ENCODE measurements around the gene UBQLN4.
A peak's percentile ranks its signal among the peaks of the same experiment; 100 is the strongest.
"Not testable (repeated sequence)": the region's sequence is repeated elsewhere in the genome, so short reads cannot be mapped to it uniquely, and the experiment has no call there.

Gene UBQLN4

DNA sequence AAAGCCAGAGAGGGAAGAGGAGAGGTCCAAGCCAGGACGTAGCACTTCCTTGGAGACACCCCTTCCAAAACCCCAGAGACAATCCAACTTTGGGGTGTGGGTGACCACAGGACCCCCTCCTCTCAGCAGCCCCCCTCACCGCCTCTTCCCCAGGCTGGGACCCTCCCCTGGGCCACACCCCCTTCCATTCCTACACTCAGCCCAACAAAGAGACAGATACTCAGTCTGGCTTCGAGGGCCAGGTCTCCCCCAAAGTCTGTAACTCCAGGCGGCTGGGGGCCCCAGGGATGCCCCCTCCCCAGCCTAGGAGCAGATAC is 27.2 kb upstream of the UBQLN4 start:
- DNase-seq, result no peak

DNA sequence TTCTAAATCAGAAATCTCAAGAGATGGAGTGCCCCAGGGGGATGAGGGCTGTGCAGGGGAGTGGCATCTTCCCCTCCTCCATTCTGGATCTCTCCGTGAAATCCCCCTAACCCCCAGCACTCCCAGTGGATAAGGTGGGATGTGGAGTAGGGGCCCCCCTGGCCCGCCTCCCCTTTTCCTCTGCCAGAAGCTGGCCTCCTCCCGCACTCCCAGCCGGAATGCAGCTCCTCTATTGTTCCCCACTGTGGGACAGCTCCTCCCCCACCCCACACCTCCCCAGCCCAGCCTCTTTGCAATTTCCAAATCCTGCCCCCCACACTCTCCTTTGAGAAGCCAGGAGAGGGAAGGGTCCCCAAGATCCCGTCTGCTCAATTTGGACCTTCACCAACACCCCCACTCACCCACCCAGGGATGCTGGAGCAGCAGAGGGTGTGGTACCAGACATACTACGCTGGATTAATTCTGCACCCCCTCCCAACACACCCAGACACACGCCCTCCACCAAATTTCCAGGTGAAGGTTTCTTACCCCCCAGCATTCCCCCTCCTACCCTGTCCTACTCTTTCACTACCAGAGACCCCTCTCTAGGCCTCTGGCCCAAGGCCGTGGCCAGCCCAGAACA is 26.8 kb upstream of the UBQLN4 start:
- DNase-seq, result no peak

DNA sequence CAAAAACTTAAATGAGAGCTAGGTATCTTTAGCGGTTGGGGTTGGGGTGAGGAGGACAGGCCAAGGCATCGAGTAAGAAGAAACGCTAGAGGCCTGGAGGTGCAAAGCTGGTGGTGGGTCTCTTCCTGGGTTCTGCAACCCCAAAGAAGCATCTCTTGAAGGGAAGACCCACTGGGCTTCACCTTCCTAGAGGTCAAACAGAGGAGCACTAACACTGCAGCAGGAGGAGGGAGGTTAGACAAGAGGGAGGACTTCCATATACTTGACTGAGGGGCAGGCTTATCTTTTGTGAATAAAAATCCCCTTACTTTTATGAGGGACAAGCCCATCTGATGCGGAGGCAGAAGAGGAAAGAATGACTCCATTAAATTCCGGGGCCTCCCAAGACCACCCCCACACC is 26.2 kb upstream of the UBQLN4 start:
- no peak for DNase-seq

DNA sequence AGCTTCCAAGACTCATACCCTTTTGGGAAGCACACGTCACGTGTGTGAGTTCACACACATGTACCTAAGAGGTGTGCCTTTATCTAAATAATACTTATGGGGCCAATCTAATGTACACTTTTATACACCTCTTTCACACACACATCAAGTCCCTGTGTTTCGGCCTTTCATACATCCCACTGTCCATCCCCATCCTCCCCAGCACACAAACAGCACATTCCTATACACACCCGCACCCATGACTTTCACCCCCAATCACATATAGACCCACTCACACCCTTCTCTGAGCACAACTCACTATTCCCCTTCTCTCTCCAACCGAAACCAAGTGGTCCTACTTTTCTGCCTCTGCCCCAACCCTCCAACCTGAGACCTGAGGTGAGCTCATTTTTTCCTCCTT is 25.1 kb upstream of the UBQLN4 start:
- DNase-seq, result no peak

DNA sequence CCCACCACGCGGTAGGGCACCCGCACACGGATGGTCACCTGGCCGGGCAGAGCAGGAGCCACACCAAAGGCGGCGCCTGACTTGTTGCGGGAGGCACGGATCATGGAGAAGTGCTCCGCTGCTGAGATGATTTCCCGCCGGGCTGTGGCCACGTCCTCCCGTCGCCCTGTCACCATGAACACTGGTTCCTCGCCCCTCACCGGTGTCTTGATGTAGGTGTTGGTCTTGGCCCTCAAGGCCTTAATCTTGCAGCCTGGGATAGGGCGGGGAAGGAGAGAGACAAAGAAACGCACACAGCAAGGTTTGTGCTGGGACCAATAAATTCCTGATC is 23.8 kb upstream of the UBQLN4 start:
- no peak for DNase-seq

DNA sequence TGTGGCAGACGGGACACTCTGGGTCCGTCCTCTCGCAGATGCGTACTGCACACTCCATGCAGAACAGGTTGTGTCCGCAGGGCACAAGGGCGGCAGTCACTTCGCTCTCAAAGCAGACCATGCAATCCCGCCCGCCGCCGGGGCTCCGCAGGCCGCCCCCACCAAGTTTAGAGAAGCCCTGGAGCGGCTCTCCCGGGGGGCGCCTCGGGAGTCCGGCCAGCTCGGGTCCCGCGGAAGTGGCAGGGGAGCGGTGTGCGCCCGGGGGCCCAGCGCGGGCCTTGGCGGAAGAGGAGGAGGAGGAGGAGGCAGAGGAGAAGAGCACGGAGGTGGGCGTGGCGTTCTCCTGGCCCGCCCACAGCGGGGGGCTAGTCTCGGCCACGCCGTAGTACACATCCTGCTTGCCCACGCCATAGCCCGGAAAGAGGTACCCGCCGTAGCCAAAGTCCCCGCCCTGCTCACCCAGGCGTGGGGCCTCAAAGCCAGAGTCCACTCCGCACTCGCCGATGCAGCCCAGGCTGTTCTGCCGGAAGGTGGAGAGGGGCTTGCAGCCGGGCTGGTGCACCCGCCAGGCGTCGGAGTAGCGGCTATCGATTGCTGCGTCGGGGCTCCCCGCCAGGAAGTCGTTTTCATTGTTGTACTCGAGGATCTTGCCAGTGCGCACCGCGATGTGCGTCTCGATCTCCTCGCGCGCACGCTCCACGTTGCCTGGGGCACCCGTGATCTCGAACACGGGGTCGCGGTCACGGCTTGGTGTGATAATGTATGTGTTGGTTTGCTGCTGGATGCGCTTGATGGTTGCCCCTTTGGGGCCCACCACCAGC is 23.2 kb upstream of the UBQLN4 start:
- DNase-seq, result no peak

DNA sequence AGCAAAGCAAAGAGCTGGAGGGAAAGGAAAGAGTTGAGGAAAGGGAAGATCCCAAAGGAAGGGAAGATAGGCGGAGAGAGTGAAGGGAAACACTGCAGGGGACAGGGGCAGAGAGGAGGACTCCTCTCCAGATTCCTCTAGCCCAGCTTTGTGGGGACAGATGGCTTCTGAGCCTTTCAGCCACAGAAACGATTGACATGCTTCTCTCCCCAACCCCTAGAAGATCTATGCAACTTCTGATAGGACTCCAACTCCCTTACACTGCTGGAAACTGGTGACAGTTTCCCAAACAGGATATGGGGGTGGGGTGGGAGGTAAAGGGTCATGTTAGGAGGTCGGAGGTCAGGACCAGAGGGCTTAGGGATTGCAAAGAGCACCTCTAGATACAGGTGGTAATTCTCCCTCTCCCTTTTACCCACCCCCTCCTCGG is 22.2 kb upstream of the UBQLN4 start:
- no peak for DNase-seq

DNA sequence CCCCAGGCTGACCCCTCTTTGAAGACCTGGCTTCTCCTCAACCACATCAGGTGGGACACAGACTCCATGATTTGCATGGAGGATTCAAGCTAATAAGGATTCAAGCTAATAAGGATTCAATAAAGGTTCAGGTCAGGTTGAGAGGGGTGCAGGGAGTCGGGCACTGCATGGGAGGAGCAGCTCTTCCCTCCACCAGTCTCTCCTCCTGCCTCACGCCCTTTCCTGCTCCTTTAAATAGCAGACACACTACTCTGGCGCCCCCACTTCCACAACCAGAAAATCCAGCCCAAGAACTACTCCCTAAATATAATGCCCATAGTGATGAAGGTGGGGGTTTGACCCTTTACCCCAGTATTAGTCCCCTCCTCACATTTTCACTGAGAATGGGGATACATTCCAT is 21.6 kb upstream of the UBQLN4 start:
- no peak for DNase-seq

DNA sequence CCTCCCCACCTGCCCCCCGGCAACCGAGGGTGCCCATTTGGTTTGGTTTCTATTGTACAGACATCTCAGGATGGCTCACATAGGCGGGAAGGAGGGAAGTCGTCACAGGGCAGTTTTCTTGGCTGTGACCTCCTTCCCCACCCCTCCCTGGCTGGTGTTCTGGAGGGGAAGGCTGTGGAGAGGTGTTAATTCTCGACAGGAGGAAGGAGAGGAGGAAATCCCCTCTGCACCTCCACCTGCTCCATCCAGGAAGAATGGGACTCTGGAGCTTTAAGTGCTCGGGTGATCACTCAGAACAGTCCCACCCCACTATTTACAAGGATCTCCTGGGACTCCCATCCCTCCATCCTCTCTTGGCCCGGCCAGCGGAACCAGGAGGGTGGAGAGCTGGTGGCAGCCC is 21.1 kb upstream of the UBQLN4 start:
- DNase-seq, result no peak

DNA sequence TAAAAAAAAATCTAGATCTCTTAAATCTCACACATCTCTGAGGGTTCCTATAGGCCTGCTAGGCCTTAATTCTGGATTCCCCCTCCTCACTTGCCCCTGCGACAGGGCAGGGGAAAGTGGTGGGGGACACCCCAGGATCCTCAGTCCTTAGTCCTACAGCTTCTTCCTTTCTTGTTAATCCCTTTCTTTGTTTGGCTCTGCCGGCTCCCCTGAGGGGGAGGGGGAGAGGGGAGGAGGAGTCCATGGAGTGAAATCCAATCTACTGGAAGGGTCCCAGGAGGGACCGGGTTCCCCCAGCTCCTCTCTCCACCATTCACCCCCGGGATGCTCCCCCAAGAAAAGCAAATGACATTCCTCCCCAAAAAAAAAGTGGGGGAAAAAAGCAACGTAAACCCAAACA is 20.1 kb upstream of the UBQLN4 start:
- DNase-seq, result no peak

DNA sequence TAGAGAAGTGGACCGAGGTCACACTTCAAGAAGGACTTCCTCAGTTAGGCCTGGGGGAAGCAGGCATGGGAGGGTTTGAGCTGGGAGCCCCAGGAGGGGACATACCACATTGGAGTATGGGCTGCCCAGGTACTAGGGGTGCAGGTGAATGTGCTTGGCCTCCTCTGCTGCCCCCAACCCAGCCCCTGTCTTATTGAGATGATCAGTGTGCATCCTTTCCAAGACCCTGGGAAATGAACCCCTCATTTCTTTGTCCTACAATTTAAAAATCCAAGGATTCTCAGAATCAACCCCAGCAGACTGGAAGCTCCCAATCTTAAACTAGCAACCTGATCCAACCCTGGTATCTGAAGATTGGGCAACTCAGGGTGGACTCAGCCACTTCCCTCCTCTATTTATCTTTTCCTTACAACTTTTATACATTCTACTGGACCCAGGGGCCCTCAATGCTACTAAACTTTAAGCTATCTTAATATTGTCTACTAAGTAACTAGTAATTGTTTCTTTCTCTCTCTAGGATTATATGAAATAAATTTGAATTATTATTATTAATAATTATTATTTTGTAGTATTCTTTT is 19.6 kb upstream of the UBQLN4 start:
- DNase-seq, result no peak

DNA sequence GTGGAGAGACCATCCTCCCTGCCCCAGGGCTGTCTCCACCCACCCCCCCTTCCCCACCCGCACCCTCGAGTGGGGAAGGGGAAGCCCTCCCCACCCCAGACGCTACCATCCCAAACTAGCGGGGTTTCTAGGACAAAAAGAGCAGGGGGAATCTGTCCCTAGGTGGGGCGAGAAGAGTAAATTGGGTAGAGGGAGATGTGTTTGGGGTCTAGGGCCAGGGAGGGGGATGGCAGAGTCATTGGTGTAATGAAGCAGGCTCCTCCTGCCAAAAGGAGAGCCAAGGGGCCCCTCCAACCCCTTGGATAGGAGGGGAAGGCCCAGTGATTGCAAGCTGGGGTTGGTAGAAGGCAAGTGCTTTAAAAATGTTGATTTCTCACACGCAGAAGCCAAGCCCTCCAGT is 18.7 kb upstream of the UBQLN4 start:
- DNase-seq, result no peak

DNA sequence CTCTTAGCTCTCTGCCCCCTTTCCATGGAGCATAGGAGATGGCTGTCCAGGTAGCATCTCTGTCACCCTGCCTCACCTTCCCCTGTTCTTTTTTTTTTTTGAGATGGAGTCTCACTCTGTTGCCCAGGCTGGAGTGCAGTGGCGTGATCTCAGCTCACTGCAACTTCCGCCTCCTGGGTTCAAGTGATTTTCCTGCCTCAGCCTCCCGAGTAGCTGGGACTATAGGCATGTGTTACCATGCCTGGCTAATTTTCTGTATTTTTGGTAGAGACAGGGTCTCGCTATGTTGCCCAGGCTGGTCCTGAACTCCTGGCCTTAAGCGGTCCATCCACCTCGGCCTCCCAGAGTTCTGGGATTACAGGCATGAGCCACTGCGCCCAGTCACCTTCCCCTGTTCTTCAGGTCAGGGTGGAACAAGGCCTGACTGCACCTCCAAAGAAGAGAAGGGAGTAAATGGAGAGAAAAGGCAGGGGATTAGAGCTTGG is 17.8 kb upstream of the UBQLN4 start:
- DNase-seq, result not testable (repeated sequence)

DNA sequence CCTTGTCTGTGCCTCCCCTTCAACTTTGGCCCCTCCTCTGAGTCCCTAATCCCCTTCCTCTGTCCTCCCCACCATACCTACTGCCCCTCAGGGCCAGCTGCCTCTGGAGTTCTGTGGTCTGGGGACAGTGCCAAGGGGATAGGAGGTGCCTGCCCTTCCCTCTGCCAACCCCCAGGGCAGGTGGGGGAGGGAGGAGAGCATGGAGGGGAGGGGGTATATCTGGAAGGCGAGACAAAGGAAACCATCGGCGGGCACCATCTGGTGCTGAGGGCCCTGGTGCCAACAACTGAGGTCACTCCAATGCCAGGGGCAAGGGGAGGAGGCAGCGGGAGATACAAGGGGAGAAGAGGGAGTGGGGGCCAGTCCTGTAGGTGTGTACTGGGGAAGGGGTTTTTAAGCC is 16.9 kb upstream of the UBQLN4 start:
- no peak for DNase-seq

DNA sequence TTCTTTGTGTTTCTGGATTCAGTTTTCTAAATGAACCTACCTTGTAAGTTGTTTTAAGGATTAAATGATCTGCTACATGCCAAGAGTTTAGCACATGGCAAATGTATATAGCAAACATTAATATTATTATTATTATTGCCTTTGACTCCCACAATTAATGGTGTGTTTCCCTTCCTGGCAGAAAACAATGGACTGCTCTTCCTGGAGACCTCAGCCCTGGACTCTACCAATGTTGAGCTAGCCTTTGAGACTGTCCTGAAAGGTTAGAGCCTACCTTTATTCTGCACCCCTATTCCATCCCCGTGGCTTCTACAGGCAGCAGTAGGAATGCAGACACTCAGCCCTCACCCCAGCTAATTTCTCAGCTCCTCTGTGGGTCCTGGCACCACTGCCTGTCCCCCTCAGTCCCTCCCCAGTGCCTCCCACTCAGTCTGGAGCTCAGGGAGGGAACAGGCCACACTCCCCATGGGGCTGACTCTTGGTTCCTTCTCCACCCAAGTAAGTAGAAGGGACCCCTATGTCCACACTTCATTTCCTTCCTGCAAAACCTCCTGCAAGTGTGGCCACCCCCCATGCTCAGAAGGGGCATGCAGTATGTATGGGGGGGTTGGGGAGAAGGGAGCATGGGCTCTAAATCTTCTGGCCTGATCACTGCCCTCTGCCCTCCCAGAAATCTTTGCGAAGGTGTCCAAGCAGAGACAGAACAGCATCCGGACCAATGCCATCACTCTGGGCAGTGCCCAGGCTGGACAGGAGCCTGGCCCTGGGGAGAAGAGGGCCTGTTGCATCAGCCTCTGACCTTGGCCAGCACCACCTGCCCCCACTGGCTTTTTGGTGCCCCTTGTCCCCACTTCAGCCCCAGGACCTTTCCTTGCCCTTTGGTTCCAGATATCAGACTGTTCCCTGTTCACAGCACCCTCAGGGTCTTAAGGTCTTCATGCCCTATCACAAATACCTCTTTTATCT is 16.2 kb upstream of the UBQLN4 start:
- DNase-seq, result no peak

DNA sequence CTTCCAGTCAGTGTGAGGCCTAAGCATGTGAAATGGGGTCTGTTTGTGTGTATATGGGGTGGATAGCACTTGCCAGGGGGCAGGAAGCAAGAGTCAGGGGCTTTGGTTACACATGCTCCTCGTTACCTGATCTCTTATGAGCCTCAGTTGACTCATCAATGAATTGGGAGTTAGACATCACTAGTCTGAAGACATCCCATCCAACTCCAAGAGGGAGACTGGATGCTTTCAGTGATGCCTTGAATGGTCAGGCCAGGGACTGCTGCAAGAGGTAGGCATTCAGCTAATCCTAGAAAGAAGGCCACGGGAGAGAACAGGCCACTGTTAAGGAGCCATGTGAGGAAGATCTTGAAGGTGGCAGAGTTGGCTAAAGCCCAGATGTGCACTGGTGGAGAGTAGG is 13.7 kb upstream of the UBQLN4 start:
- DNase-seq, result no peak

DNA sequence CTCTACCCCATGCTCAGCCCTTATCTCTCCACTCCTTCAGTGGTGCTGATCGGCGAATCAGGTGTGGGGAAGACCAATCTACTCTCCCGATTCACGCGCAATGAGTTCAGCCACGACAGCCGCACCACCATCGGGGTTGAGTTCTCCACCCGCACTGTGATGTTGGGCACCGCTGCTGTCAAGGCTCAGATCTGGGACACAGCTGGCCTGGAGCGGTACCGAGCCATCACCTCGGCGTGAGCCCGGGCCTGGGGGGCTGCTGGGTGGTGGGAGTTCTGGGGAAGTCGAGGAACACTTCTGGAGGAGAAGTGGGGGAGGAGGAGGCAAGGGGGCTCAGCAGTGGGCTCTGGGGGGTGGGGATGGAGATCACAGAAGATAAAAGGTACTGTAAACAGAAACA is 12.3 kb upstream of the UBQLN4 start:
- DNase-seq, result no peak

DNA sequence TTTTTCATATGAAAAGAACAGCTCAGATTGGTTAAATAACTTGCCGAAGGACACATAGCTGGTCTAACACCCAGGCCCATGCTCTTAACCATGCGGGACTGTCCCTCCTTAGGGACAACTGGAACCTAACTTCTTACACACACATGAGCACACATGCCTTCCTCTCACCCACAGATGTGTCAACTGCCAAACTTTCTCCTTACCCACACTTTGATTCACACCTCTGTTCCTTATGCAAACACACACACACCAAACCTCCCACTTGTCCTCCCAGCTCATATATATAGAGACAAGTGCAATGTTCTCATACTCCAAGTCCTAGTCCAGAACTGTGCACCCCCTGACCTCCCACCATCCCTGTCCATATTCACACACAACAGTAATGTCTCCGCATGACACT is 11.6 kb upstream of the UBQLN4 start:
- DNase-seq, result no peak

DNA sequence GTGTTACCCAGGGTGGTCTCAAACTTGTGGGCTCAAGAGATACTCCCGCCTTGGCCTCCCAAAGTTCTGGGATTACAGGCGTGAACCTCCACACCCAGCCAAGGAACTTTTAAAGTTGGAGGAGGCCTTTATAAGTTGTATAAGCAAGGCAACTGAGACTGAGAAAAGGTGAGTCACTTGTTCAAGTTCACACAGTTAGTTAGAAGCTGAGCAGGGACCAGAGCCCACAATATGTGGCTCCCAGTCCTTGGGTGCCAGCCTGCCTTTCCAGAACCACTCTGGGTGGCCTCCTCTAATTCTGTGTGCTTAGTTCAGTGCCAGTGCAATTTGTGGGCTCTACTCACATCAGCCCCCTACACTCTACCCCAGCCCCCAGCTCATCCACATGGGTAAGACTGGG is 11.0 kb upstream of the UBQLN4 start:
- DNase-seq, result no peak

DNA sequence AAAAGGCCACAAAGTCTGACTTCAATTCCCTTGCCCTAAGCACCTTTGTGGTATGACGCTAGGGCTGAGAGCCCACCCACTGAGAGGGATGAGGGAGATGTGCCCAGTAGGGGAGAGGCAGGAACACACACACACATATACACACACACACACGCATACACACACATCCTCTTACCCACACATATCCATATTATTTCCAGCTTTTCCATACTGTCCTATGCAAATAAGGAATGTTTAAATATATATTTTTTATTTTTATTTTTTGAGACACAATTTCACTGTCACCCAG is 10.3 kb upstream of the UBQLN4 start:
- DNase-seq, result no peak

DNA sequence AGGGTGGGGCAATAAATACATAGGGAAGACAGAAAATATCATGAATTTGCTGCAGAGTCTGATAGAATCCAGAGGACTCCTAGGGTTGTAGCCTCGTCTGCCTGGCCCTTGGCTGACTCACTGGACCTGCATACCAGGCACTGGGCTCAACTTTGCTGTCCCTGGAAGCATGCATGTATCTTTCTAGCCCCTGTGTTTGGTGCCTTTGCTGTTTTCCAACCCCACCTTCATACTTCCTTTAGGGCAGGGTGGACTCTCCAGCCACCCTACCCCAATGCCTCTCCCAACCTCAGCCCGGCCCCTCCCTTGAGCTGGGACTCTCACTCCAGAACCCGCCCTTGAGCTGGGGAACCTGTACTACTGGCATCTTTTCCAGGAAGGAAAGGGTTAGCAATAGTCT is 8.6 kb upstream of the UBQLN4 start:
- no peak for DNase-seq

DNA sequence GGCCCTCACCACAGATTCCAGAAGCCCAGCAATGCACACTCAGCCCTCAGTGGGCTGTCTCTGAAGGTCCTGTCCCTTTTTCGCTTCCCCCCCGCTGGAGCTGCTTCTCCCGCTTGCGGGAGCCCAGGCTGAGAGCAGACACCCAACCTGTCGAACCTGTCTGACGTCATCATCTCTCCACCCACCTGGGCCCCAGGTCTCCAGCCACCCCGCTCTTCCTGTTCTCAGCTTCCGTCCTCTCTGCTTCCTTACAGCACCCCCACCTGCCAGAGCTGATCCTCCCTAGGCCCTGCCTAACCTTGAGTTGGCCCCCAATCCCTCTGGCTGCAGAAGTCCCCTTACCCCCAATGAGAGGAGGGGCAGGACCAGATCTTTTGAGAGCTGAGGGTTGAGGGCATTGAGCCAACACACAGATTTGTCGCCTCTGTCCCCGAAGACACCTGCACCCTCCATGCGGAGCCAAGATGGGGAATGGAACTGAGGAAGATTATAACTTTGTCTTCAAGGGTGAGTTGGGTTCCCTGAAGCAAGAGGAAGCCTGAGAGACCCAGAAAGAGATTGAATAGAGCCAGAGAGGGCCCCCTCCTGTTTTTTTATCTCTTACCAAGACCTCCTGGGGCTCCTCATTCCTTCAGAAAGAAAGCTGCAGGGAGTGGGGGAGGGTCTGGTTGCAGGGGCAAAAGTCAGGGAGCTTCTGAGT is 7.5 kb upstream of the UBQLN4 start, which contains the start of gene RAB25:
RAB25 (plus strand) TSS at position 224 of the 700 bp plus-strand sequence; CDS start at position 465, 241 bp downstream.
- peak; percentile 92 for DNase-seq

DNA sequence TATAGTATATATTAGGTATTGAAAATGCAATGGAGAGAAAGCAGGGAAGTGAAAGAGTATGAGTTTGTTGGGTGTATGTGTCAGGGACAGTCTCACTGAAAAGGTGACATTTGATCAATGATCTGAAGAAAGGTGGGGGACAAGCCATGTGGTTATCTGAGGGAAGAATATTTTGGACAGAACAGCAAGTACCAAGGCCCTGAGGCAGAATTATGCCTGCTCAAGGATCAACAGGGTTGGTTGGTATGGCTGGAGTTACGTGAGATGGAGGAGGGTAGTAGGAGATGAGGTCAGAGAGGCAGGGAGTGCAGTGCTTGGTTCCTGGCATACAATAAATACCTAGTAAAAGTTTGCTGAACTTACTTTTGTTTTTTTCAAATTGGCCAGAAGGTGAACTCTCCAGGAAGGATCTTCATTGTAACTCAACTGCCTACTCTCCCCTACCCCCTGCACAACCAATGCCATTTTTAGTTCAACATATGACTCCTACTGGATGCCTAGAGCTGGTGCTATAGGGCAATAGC is 2.8 kb upstream of the UBQLN4 start:
- no peak for DNase-seq
